Stimulated activated CD8-positive, alpha-beta memory T cell treated with anti-CD3 and anti-CD28 coated beads, Interleukin-4, amount 100 ng/mL, for 24 hours (primary cell): ENCODE results near the gene GATAD2A.
A peak's percentile ranks its signal among the peaks of the same experiment; 100 is the strongest.
"Not testable (repeated sequence)": the region's sequence is repeated elsewhere in the genome, so short reads cannot be mapped to it uniquely, and the experiment has no call there.

Experiments used
- DNase-seq: peaks from one replicate; pipeline ENCODE4 v3.0.0-alpha.2; 2020; ENCODE audit warnings: low read depth

Gene GATAD2A

DNA sequence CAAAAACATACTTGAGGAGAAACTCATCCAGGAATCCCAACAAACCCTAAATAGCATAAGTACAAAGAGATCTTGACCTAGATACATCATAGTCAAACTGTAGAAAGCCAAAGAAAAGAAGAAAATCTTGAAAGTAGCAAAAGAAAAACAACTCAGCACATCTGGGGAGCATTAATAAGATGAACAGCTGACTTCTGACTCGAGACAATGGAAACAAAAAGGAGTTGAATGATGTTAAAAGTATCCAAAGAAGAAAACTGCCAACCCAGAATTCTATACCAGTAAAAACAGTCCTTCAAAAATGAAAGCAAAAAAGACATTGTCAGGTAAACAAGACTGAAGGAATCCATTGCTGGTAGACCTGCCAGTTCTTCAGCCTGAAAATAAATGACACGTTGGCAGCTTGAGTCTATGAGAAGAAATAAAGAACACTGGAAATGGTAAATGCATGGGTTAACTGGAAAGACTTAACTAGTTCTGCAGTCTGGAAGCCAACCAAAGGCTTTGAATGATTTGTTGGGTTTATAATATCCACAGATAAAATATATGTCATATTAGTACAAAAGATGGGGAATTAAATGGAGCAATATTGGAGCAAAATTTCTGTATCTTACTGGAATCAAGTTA lies 63.1 kb downstream of the GATAD2A start:
- DNase-seq, result no peak

DNA sequence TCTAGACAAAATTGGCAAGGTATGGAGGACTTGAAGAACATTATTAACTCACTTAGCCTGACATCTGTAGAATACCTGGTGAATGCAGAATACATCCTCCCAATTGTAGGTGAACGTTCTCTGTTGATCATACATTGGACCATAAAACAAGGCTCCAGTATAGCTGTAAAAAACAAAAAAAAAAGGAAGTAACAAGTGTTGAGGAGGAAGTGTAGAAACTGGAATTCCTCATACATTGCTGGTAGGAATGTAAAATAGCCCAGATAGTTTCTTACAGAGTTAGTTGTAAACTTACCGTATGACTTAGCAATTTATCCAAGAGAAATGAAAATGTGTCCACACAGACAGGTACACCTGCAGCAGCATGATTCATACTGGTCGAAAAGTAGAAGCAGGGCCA lies 65.1 kb downstream of the GATAD2A start:
- DNase-seq, result no peak

DNA sequence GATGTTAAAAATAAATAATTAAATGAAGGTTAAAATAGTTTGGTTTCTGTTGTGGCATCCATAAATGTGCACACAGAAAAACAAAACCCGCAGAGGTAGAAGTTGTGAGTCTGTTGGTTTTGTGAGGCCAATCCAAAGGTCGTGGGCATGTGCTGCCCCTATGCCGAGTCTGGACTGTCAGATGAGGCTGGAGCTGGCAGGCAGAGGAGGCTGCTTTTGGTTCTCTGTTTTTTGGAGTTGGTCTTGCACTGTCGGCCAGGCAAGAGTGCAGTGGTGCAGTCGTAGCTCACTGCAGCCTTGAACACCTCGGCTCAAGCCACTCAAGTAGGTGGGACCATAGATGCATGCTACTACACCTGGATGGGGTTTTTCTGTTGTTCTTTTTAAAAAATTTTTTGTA lies 66.2 kb downstream of the GATAD2A start:
- DNase-seq, result no peak

DNA sequence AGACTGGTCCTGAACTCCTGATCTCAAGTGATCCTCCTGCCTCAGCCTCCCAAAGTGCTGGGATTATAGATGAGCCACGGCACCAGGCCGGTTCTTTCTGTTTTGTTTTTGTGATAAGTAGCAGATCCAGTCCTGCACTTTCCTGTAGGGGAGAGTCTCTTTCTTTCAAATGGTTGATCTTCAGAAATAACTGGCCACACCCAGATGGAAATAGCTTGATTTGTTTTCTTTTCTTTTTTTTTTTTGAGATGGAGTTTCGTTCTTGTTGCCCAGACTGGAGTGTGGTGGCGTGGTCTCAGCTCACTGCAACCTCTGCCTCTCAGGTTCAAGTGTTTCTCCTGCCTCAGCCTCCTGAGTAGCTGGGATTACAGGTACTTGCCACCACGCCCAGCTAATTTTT lies 66.6 kb downstream of the GATAD2A start:
- not testable (repeated sequence) for DNase-seq

DNA sequence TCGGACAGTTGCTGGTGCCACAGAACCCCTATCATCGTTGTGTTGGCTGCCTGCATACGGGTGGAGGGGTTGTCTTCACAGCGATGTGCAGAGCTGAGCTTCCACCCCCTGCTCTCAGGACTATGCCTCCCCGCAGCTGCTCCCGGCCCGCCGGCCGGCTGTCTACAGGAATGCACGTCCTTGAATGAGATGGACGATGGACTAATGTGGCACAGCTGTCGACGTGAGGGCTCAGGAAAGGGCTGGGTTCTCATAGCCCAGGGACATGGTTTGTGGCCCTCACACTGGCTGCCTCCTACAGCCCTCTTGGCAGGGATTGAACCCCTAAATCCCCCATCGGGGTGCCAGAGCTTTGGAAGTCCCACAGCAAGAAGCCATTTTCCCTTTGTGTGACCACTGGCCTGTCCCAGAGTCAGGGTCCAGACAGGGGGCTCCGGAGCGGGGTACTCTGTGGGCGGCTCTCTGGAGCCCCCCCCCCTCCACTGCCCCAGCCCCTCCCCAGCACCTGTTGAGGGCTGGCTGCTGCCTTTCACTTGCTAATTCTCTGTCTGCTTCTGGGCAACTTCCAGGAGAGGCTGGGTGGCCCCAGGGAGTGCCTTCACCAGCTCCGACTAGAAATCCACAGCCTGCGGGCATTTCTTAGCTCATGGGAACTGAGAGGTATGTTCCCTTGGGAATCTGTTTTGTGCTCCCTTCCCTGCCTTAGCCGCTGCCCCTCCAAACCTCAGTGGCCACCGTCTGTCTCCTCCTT lies 69.7 kb downstream of the GATAD2A start:
- DNase-seq, result no peak

DNA sequence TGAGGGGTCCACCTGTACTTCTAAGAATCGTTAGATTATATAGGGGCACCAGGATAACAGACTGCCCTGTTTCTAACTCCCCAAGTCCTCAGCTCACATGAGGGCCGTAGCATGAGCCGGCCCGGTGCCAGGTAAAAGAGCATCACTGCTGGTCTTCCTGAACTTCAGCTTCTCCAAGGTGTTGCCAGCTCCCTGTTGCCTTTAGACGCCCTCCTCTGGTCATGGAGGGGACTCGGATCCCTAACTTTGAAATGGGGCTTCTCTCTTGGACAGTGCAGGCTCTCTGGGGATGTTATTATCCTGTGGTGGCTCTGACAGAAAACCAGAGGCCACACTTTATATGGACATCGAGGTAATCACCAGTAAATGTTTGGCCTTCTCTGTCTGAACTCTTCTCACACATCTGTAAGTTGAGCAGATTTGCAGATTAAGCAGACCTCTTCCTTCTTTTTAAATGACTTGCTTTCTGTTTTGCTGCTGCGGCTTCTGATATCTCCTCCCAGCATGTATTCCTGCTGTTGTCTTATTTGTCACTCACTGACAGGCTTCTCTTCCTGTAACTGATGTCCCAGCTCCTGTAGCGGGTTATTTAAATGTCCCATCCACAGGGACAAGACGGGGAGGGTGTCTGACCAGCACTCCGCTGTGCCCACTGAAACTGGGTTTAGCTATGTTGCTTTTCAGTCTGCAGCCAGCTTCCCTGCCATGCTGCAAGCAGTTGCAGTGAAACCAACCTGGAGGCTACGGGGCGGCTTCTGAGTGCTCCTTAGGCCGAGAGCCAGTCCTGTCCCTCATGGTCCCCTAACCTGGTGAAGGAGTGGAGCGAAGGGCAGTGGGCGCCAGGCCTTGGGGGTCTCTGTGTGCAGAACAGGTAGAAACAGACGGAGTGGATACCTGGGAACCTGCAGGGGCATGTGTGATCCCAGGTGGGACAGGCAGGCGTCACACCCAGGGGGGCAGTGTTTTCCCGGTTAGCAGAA lies 70.7 kb downstream of the GATAD2A start:
- DNase-seq, result no peak

DNA sequence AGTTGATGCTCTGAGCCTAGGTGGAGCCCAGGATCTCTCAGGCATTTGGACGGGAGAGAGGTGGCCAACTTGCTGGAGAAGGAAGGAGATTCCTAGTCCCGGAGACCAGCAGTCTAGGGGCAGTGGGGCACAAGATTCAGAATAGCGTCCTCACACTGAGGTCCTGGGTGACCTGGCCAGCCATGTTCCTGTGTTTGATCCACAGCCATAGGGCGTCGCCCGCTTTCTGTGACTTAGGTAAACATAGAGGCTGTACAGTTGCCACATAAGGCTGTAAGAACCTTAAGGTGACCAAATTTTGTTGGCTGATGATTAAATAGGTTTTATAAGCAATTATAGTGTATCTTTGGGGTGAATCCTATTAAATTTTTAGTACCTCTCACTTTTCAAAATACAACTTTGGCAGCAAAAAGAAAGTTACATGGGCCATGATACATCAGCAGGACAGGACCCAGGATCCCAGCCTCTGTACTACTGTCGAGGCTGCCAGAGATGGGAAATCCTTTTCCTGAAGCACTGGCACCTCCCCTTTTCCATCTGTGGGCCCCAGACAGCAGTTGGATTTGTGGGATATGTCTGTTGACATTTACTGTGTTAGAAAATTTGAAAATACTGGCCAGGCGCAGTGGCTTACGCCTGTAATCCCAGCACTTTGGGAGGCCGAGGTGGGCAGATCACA lies 72.4 kb downstream of the GATAD2A start:
- DNase-seq, result no peak

DNA sequence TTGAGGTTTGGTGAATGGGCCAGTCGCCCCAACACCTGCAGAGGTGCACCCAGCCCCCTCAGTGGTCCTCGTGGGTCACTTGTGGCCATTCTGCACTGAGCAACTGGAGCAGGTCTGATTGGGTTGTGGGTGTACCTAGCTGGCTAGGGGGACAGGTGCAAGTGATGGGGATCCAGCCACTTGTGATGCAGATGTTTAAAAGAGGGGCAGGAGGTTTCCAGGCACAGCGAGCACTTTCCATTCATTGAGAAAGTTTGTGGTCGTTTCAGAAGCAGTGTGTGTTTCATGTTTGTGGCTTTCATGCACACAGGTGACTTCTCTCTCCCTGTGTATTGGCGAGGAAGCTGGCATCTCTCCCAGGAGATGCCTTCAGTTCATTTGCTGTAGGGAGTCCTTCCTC lies 75.2 kb downstream of the GATAD2A start:
- no peak for DNase-seq

DNA sequence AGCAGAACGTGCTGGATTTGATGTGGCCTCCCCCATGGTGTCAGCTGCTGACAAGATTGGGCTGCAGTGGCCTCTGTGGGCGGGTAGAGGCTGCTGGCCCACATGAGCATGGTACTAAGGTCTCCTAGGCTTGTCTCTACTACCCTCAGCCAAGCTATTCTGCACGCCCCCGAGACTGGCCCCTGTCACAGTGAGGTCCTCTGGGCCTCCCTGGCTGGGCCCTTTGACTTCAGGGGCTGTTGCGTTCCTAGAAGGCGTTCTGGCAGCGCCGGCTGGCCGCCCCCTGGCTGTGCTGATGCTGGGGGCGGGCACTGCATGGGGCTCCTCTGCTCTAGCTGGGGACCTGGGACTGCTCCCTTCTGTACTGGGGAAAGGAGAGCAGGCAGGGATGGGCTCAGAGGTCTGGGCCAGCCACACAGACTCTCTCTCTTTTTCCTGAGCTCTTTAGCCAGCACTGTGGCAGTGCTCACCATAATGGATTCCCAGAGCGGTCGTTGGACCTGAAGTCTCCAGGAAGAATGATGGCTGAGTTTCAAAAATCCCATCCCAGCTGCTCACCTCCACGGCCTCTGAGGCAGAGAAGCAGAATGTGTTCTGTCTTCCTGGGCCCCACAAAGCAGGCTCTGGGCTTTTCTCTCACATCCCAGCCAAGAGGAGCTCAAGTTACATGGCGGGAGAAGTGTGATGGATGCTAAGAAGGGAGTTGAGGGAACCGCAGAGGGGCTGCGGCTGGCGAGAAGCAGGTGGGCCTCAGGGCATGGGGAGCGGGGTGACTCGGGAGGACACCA lies 77.5 kb downstream of the GATAD2A start:
- DNase-seq, result no peak

DNA sequence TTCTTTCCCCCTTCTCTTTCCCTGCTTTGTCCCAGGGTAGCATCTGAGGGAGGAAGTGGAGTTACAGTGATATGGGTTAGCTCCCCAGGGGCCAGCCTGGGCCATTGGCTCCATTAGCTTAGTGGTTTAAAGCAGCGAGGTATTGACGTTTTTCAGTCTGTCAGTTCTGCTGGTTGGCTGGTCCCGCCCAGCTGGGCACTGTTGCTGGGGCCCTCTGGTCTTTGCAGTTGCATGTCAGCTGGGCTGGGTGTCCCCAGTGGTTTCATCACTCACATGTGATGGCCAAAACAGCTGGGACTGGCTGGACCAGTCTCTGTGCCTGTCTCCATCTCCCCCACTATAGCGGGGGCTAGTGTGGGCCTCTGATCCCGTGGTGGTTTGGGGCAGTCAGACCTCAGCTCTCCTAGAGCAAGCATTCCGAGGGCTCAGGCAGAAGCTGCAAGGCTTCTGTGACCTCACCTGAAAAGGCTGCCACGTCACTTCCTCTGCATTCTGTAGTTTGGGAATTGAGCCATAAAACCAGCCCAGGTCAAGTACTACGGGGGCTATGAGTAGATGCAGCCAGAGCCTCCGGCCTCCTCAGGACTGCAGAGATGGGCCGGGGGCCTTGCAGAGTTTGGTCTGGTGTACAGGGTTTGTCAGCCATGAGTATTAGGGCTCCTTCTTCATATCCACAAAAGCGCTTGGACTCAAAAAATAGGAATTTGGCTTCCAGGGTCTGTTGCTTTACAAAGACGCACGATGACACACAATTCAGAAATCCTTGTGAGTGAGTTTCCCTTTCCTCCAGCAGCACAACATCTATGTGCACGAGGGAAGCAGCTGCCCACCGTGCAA lies 79.9 kb downstream of the GATAD2A start:
- no peak for DNase-seq

DNA sequence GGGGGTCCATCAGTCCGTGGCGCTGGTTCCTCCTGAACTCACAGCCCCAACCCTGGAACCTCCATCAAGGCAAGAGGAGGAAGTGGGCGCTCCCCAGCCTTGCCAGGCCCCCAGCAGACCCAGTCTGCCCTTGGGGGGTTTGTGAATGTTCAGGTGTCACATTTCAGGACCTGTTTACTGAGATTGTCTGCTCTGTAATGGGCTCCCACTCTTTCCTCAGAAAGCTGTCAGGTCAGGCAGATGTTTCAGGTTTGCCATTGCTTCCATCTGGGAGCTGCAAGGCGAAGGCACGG lies 80.5 kb downstream of the GATAD2A start:
- no peak for DNase-seq

DNA sequence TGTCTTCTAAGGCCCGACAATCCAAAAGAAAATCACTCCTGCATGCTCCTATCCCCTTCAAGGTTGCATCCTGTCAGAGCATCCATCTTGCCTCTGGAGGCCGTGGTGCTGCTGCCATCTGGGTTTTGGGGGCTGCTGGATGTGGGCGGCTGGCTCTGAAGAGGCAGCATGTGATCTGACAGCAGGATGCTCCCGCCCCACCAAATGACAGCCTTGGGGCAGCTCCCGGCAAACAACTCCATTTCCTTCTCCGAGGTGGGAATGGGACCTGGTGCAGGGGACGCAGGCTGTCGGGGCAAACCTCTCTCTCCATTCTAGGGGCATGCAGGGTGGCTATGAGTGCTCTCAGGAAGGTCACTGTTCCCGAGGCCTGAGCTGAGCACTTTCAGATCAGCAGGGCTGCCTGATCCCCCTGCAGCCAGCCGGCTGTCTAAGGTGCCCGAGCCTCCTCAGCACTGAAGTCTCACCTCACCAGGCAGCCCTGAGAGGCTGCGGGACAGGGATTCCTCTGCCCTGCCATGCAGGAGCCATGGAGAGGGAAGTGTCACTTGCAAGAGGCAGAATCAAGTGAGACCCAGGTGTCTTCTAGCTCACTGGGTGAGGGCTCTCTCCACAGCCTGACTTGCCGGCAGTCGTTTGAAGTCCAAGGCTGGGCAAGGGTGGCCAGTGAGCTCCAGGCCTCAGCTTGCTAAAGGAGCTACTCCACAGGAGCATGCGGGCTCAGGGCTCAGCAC lies 81.0 kb downstream of the GATAD2A start:
- no peak for DNase-seq

DNA sequence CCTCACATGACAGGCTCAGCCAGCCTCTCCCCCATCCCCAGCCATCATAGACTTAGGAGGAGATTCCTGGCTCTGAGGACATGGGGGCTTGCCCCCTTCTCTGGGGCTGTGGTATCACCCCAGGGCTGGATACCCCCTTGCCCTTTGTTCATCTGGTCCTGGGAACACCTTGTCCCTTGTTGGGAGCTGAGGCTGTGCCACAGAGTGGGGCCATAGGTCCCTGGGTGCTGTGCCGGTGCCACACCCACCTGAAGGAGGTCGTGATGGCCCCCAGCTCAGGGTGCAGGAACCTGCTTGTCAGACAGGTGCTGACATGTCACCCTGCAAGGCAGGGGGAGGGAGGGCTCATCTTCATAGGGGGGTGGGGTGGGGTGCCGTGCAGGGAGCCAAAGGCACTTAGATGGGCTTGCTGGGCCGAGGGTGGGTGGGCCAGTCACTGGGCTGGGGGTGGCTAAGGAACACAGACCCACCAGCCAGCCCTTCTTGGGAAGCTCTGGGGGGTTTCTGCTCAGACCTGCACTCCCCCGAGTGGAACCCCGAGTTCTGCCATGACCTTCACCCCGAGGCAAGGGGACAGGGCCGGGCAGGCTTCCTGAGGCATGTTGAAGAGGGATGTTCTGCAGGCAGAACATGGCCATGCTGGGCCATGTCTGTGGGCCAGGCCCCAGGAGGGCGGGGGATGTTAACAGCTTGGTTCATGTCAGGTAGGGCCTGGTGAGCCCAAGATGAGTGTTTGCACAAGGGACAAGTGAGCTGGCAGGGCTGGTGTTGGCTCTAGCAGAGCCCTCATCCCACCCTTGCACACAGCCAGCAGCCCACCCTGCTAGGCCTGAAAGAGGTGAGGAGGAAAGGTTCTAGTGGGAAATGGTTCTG lies 81.8 kb downstream of the GATAD2A start:
- DNase-seq, result no peak

DNA sequence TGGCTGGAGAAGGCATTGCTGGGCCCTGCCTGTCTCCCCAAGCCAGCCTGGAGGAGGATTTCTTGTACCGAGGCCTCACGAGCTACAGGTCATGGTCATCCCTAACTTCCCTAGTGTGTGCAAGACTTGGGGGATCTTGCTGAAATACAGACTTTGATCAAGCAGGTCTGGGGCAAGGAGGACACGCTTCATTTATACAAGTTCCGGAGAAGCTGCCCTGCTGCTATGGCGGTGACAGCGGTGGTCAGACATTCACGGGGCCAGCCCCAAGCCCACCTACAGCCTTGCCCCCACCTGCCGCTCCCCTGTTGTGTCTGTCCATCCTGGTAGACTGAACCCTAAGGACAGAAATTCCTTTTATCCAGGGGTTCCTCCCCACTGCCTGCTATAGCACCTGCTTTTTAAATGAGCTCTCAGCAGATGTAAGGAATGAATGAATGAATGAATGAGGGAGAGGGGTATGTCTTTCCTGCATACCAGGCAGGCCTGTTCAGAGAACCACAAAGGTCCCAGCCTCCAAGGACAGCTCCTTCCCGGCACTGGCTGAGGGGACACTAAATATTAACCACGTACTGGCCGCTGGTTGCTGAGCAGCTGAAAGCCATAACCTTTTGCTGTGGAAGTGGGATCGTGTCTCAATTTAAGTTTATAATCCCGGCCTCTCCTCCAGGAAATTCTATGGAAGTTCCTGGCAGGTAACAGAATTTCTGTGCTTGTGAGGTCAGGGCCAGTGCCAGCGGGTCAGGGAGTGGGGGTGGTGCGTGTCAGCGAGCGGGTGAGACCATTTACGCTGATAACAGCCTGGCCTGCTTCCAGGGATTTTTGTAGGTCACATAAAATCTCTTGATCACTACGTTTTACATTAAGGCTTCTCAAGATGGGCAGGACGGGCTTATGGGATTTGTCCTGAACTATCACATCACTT lies 82.7 kb downstream of the GATAD2A start:
- no peak for DNase-seq

DNA sequence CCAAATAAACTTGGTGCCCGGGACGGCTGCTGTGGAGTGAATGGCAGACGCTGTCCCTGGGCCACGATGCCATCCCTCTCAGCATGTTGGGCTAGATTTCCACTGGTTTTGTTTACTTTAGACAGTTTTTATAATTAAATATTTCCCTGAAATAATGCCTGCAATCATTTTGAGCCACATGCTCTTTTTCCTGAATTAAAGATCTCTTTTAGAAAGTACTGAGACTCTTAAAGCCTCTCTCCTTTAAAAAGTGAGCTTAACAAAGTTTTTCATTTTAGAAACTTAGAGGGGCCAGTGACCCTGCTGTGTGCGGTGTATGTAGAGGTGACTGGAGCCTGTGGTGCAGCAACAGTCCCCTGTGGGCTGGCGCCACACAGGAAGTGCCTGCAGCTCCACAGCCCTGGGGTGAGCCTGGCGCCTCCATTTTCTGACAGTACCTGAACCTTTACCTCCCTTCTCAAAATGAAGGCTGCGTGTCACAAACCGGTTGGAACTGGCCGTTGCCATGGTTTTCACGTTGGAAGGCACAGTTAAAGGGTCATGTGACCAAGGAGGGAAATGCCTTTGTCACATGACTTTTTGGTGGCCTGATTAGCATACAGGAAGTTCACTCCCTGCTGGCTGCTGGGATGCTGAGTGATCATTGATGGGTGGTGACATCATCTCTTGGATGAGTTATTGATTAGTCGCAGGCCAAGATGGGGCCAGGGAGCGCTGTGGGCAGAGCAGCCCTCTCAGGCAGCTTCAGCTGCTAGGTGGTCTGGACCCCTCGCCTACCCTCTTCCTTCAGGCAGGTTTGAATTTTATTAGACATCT lies 83.6 kb downstream of the GATAD2A start:
- DNase-seq, result peak; percentile 68

DNA sequence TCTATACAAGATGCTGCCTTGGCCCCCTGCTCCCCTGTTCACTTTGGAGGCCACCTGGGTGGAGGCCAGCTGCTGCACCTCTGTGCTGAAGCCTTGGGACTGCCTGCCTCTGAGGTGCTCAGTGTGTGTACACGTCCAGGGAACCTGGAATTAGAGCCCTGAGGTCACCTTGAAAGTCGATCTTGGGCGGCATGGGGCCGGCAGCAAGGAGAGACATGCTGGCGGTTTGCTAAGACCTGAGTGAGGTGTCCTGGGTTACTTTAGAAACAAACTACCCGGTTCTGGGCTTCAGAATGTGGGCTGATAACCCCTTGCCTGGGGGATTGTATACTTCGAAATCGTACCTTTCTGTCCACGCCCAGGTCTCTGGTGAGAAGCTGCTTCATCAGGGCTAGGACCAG lies 84.3 kb downstream of the GATAD2A start:
- DNase-seq, result no peak
